ENCODE results near the gene WDFY3. TPM values are rescaled to one million over a fixed set of nuclear protein-coding genes. Genes with fewer than 3 reads are reported as not detected.

Gene WDFY3
- total and polyA plus RNA-seq, 10 donors = 1.6 to 208 (median 127) TPM

GRCh38 chr4:84907145-84907544, 59.3 kb downstream of the WDFY3 start:
- intact Hi-C loops (cut with DNase I; ENCODE audit: low total_unique reads) = no loop called here
- H3K4me3 ChIP-seq = peak overlapping the region in 1 of 8 donors; percentile 6

DNA sequence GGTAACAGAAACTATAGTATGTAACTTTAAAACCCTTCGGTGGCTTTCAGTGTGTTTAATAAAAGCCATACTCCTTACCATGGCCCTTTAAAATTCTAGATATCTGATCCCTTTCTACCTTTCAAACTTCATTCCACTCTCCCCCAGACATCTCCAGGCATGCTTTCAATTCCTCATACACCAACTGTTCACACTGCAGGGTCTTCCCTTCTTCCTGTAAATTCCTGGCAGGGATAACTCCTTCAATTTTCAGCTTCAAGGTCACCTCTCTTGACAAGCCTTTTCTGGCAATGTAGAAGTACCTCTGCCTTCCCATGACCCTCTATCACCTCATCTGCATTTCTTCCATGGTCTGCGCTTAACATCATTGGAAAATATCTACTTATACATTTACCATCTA, 60.8 kb downstream of the WDFY3 start:
- intact Hi-C loops (cut with DNase I; ENCODE audit: low total_unique reads) = no loop called here
- Histone ChIP-seq H3K9me3 (no peaks in the 10 kb centered on the region), H3K4me3 (no peak overlapping the region), H3K36me3 (peaks cover 0 to 12% (median 0%) of the 10 kb centered on the region in 6 donors), H3K27me3 (replicated peaks in 1 of 7) (no peaks in the 10 kb centered on the region), H3K4me1 (peaks cover 0 to 22% (median 1%) of the 10 kb centered on the region in 6 donors), H3K27ac (no peak overlapping the region)
- TF ChIP-seq POLR2AphosphoS5 (IDR thresholded peaks at IDR 0.05) = no peak
- TF ChIP-seq POLR2A (IDR thresholded peaks at IDR 0.05) = no peak
- TF ChIP-seq, protein P1, sequence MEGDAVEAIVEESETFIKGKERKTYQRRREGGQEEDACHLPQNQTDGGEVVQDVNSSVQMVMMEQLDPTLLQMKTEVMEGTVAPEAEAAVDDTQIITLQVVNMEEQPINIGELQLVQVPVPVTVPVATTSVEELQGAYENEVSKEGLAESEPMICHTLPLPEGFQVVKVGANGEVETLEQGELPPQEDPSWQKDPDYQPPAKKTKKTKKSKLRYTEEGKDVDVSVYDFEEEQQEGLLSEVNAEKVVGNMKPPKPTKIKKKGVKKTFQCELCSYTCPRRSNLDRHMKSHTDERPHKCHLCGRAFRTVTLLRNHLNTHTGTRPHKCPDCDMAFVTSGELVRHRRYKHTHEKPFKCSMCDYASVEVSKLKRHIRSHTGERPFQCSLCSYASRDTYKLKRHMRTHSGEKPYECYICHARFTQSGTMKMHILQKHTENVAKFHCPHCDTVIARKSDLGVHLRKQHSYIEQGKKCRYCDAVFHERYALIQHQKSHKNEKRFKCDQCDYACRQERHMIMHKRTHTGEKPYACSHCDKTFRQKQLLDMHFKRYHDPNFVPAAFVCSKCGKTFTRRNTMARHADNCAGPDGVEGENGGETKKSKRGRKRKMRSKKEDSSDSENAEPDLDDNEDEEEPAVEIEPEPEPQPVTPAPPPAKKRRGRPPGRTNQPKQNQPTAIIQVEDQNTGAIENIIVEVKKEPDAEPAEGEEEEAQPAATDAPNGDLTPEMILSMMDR (IDR thresholded peaks at IDR 0.05 in 8 of 11, conservative IDR thresholded peaks at IDR 0.05 in 3 of 11) = no peak
- no peak for DNase-seq
- 94 to 100% (median 97%) methylated on average over 2 of the region's 2 CpGs for WGBS, 5 donors

More at GRCh38 chr4:84907145-84907544, 59.3 kb downstream of the WDFY3 start:
- H3K9me3 ChIP-seq = no peaks in the 10 kb centered on the region
- 59 to 72% (median 61%) methylated on average over 3 of the region's 3 CpGs for WGBS, 5 donors
- H3K27ac ChIP-seq = peak overlapping the region in 3 of 8 donors; percentile 46 to 74 (median 61)
- no peaks in the 10 kb centered on the region for H3K27me3 ChIP-seq (replicated peaks in 1 of 7)
- TF ChIP-seq, protein P1 (IDR thresholded peaks at IDR 0.05 in 8 of 11, conservative IDR thresholded peaks at IDR 0.05 in 3 of 11) = no peak
- TF ChIP-seq POLR2AphosphoS5 (IDR thresholded peaks at IDR 0.05) = no peak
- no peak for TF ChIP-seq POLR2A (IDR thresholded peaks at IDR 0.05)
- H3K36me3 ChIP-seq = peaks cover 0 to 6% (median 0%) of the 10 kb centered on the region in 6 donors
- H3K4me1 ChIP-seq = peaks cover 0 to 22% (median 1%) of the 10 kb centered on the region in 6 donors
- no peak for DNase-seq

GRCh38 chr4:84901740-84902281, 64.7 kb downstream of the WDFY3 start:
- intact Hi-C loops (cut with DNase I; ENCODE audit: low total_unique reads) = no loop called here
- TF ChIP-seq, protein P1 (IDR thresholded peaks at IDR 0.05 in 8 of 11, conservative IDR thresholded peaks at IDR 0.05 in 3 of 11) = no peak
- no peak for TF ChIP-seq POLR2AphosphoS5 (IDR thresholded peaks at IDR 0.05)
- TF ChIP-seq POLR2A (IDR thresholded peaks at IDR 0.05) = no peak
- 91 to 99% (median 93%) methylated on average over 3 of the region's 3 CpGs for WGBS, 5 donors
- H3K9me3 ChIP-seq = no peaks in the 10 kb centered on the region
- H3K4me1 ChIP-seq = peaks cover 0 to 8% (median 0%) of the 10 kb centered on the region in 6 donors
- H3K36me3 ChIP-seq = peaks cover 0 to 16% (median 0%) of the 10 kb centered on the region in 6 donors
- no peaks in the 10 kb centered on the region for H3K27me3 ChIP-seq (replicated peaks in 1 of 7)
- H3K27ac ChIP-seq = no peak overlapping the region
- DNase-seq = no peak
- H3K4me3 ChIP-seq = no peak overlapping the region

GRCh38 chr4:84901173-84901572, 65.3 kb downstream of the WDFY3 start:
- intact Hi-C loops (cut with DNase I; ENCODE audit: low total_unique reads) = no loop called here
- DNase-seq = no peak
- no peaks in the 10 kb centered on the region for H3K9me3 ChIP-seq
- WGBS, 5 donors = 77 to 83% (median 78%) methylated on average over 3 of the region's 3 CpGs
- no peak overlapping the region for H3K27ac ChIP-seq
- H3K4me1 ChIP-seq = peaks cover 0 to 6% (median 0%) of the 10 kb centered on the region in 6 donors
- H3K4me3 ChIP-seq = no peak overlapping the region
- peaks cover 0 to 18% (median 0%) of the 10 kb centered on the region in 6 donors for H3K36me3 ChIP-seq
- TF ChIP-seq POLR2A (IDR thresholded peaks at IDR 0.05) = no peak
- TF ChIP-seq, protein P1 (IDR thresholded peaks at IDR 0.05 in 8 of 11, conservative IDR thresholded peaks at IDR 0.05 in 3 of 11) = no peak
- no peak for TF ChIP-seq POLR2AphosphoS5 (IDR thresholded peaks at IDR 0.05)
- H3K27me3 ChIP-seq (replicated peaks in 1 of 7) = no peaks in the 10 kb centered on the region

Measured in spleen (tissue), 11 donors.